TTC549 (cell line): ENCODE results near the gene PWP1.

Experiments used
- FAIRE-seq: peaks from 2 replicates; lab custom pipeline; 2012; peaks lifted over from hg19 to GRCh38; lab: Jason Lieb, UNC

PWP1 gene

GRCh38 chr12:107685360-107686248 is at the start of gene PWP1:
TSS of gene PWP1 (plus strand) at chr12:107685799. CDS start at chr12:107685900, 101 bp downstream.
- no peak for FAIRE-seq

GRCh38 chr12:107641154-107641553 is 44.4 kb upstream of the PWP1 start:
- no peak for FAIRE-seq

GRCh38 chr12:107642240-107642639 is 43.4 kb upstream of the PWP1 start:
- FAIRE-seq, result no peak

- FAIRE-seq, result no peak
Observed at GRCh38 chr12:107645630-107646333, 39.8 kb upstream of the PWP1 start.

- no peak for FAIRE-seq
Observed at GRCh38 chr12:107646436-107646835, 39.2 kb upstream of the PWP1 start.

GRCh38 chr12:107649661-107650061 is 35.9 kb upstream of the PWP1 start:
- FAIRE-seq, result no peak

- FAIRE-seq, result no peak
Observed at GRCh38 chr12:107650977-107651376, 34.6 kb upstream of the PWP1 start.

GRCh38 chr12:107651571-107652449 is 33.8 kb upstream of the PWP1 start:
- FAIRE-seq, result no peak

GRCh38 chr12:107653519-107653918 is 32.1 kb upstream of the PWP1 start:
- FAIRE-seq, result no peak

GRCh38 chr12:107654873-107655272 is 30.7 kb upstream of the PWP1 start:
- FAIRE-seq, result no peak

GRCh38 chr12:107655281-107656065 is 30.1 kb upstream of the PWP1 start:
- FAIRE-seq, result no peak

- FAIRE-seq, result no peak
Observed at GRCh38 chr12:107656302-107656701, 29.3 kb upstream of the PWP1 start.

GRCh38 chr12:107657133-107657532 is 28.5 kb upstream of the PWP1 start:
- no peak for FAIRE-seq

- no peak for FAIRE-seq
Observed at GRCh38 chr12:107657621-107658020, 28.0 kb upstream of the PWP1 start.

- no peak for FAIRE-seq
Observed at GRCh38 chr12:107660235-107660634, 25.4 kb upstream of the PWP1 start.

- no peak for FAIRE-seq
Observed at GRCh38 chr12:107660861-107661415, 24.7 kb upstream of the PWP1 start.

- no peak for FAIRE-seq
Observed at GRCh38 chr12:107661830-107662229, 23.8 kb upstream of the PWP1 start.

GRCh38 chr12:107662484-107662883 is 23.1 kb upstream of the PWP1 start:
- FAIRE-seq, result no peak

- FAIRE-seq, result no peak
Observed at GRCh38 chr12:107663277-107663676, 22.3 kb upstream of the PWP1 start.

GRCh38 chr12:107666009-107666408 is 19.6 kb upstream of the PWP1 start:
- no peak for FAIRE-seq

GRCh38 chr12:107667464-107667863 is 18.1 kb upstream of the PWP1 start:
- FAIRE-seq, result no peak
